ENCODE measurements around the gene OPN1MW3. TPM values are rescaled to one million over a fixed set of nuclear protein-coding genes. Genes with fewer than 3 reads are reported as not detected.
"Not testable (repeated sequence)": the region's sequence is repeated elsewhere in the genome, so short reads cannot be mapped to it uniquely, and the experiment has no call there.

The OPN1MW3 gene
- total and polyA plus RNA-seq, 7 donors, result 0.54 TPM; not detected in 6

- WGBS, 2 donors, result no CpG with 5 or more reads among the region's 10 CpGs
- intact Hi-C loops (cut with DNase I), result not testable (repeated sequence)
These were observed 1.3 kb downstream of the OPN1MW3 start for GRCh38 chrX:154258711-154259110.

GRCh38 chrX:154263072-154263471 lies 5.7 kb downstream of the OPN1MW3 start:
- H3K4me1 ChIP-seq; H3K36me3 ChIP-seq; H3K27ac ChIP-seq; H3K9me3 ChIP-seq; intact Hi-C loops (cut with DNase I); H3K27me3 ChIP-seq; H3K4me3 ChIP-seq; DNase-seq: not testable (repeated sequence)
- no CpG with 5 or more reads among the region's 6 CpGs for WGBS, 2 donors

More at GRCh38 chrX:154258711-154259110, 1.3 kb downstream of the OPN1MW3 start:
- H3K9me3 ChIP-seq, H3K4me1 ChIP-seq, H3K36me3 ChIP-seq, H3K27ac ChIP-seq, H3K4me3 ChIP-seq, DNase-seq, H3K27me3 ChIP-seq: not testable (repeated sequence)

- H3K4me1 ChIP-seq; intact Hi-C loops (cut with DNase I); H3K4me3 ChIP-seq; DNase-seq; H3K27ac ChIP-seq; H3K27me3 ChIP-seq; H3K9me3 ChIP-seq; H3K36me3 ChIP-seq: not testable (repeated sequence)
- WGBS, 2 donors, result no CpG with 5 or more reads among the region's 3 CpGs
These were observed 11.9 kb downstream of the OPN1MW3 start for GRCh38 chrX:154269245-154269644.

GRCh38 chrX:154284489-154285338 lies 27.3 kb downstream of the OPN1MW3 start:
- H3K27me3 ChIP-seq; H3K4me3 ChIP-seq; H3K36me3 ChIP-seq; H3K4me1 ChIP-seq; H3K9me3 ChIP-seq; H3K27ac ChIP-seq; DNase-seq; intact Hi-C loops (cut with DNase I): not testable (repeated sequence)
- no CpG with 5 or more reads among the region's 23 CpGs for WGBS, 2 donors

- H3K27ac ChIP-seq; H3K36me3 ChIP-seq; intact Hi-C loops (cut with DNase I); H3K27me3 ChIP-seq; H3K4me3 ChIP-seq; DNase-seq; H3K4me1 ChIP-seq; H3K9me3 ChIP-seq: not testable (repeated sequence)
- WGBS, 2 donors, result no CpG with 5 or more reads among the region's 10 CpGs
These were observed 29.0 kb downstream of the OPN1MW3 start for GRCh38 chrX:154286406-154286805.

- no peak within 1 kb of the TSS for H3K27ac ChIP-seq
- no peak for DNase-seq
- no peaks in the 10 kb centered on the region for H3K27me3 ChIP-seq
- H3K4me1 ChIP-seq, result no peaks in the 10 kb centered on the region
- no peaks in the 10 kb centered on the region for H3K36me3 ChIP-seq
- WGBS, 2 donors, result 93 to 94% methylated on average over 39 of the region's 39 CpGs
- no peak for TF ChIP-seq EP300 (IDR thresholded peaks at IDR 0.05)
- no peak for TF ChIP-seq POLR2AphosphoS5 (IDR thresholded peaks at IDR 0.05)
- TF ChIP-seq POLR2A (IDR thresholded peaks at IDR 0.05), result no peak
- TF ChIP-seq CTCF (IDR thresholded peaks at IDR 0.05), result no peak
- no peaks in the 10 kb centered on the region for H3K9me3 ChIP-seq
- H3K4me3 ChIP-seq, result no peak within 1 kb of the TSS
- intact Hi-C loops (cut with DNase I), result no loop called here
These were observed 37.6 kb downstream of the OPN1MW3 start, which contains the start of gene TEX28 for GRCh38 chrX:154294791-154295574. TEX28 (minus strand) TSS chrX:154295124; CDS start chrX:154292117, 3,007 bp downstream.

- WGBS, 2 donors, result 96 to 98% methylated on average over 37 of the region's 37 CpGs
- no peaks in the 10 kb centered on the region for H3K36me3 ChIP-seq
- no peak within 1 kb of the TSS for H3K27ac ChIP-seq
- intact Hi-C loops (cut with DNase I), result no loop called here
- H3K27me3 ChIP-seq, result no peaks in the 10 kb centered on the region
- H3K4me1 ChIP-seq, result no peaks in the 10 kb centered on the region
- H3K9me3 ChIP-seq, result no peaks in the 10 kb centered on the region
- DNase-seq, result no peak
- no peak within 1 kb of the TSS for H3K4me3 ChIP-seq
- TF ChIP-seq POLR2AphosphoS5 (IDR thresholded peaks at IDR 0.05), result no peak
- TF ChIP-seq EP300 (IDR thresholded peaks at IDR 0.05), result no peak
- no peak for TF ChIP-seq POLR2A (IDR thresholded peaks at IDR 0.05)
- TF ChIP-seq CTCF (IDR thresholded peaks at IDR 0.05), result no peak
These were observed 38.4 kb downstream of the OPN1MW3 start, which contains the start of gene TKTL1 for GRCh38 chrX:154295664-154296310. TKTL1 (plus strand) TSS chrX:154295795; CDS start chrX:154295860, 65 bp downstream.

All from sigmoid colon (tissue), 7 donors.